ENCODE results near the gene PRDX4. TPM values are rescaled to one million over a fixed set of nuclear protein-coding genes. Genes with fewer than 3 reads are reported as not detected.
A peak's percentile ranks its signal among the peaks of the same experiment; 100 is the strongest.
"Not testable (repeated sequence)": the region's sequence is repeated elsewhere in the genome, so short reads cannot be mapped to it uniquely, and the experiment has no call there.

The PRDX4 gene
- polyA plus RNA-seq, 3 donors from 2014 or later: 49.1 to 95.2 (median 66.7) TPM

- H3K9me3 Mint-ChIP-seq; DNase-seq; H3K27me3 Mint-ChIP-seq (ENCODE audit: low read depth in 3 of 3); H3K27ac Mint-ChIP-seq; H3K36me3 Mint-ChIP-seq; H3K4me3 Mint-ChIP-seq: not testable (repeated sequence)
- peaks cover 16 to 21% of the 10 kb centered on the region in 2 donors for H3K4me1 Mint-ChIP-seq
These were observed 7.1 kb upstream of the PRDX4 start for GRCh38 chrX:23660083-23660765.

GRCh38 chrX:23660766-23661132 lies 6.5 kb upstream of the PRDX4 start:
- Mint-ChIP-seq H3K4me3 (no peak overlapping the region), H3K27ac (no peak overlapping the region), H3K36me3 (no peaks in the 10 kb centered on the region), H3K27me3 (ENCODE audit: low read depth in 3 of 3) (peaks cover 0 to 3% (median 2%) of the 10 kb centered on the region in 3 donors), H3K4me1 (peaks cover 16 to 21% of the 10 kb centered on the region in 2 donors), H3K9me3 (no peaks in the 10 kb centered on the region)
- DNase-seq: no peak

DNA sequence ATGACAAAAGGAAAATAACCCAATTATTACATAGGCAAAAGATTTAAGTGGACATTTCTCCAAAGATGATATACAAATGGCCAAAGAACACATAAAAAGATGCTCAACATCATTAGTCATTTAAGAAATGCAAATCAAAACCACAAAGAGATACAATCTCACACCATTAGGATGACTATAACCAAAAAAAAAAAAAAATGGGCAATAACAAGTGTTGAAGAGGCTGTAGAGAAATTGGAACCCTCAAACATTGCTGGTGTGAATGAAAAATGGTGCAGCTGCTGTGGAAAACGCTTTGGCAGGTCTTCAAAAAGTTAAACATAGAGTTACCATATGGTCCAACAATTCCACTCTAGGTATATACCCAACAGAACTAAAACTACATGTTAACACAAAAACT lies 5.6 kb upstream of the PRDX4 start:
- H3K4me3 Mint-ChIP-seq: peak overlapping the region in 1 of 5 donors; percentile 44

DNA sequence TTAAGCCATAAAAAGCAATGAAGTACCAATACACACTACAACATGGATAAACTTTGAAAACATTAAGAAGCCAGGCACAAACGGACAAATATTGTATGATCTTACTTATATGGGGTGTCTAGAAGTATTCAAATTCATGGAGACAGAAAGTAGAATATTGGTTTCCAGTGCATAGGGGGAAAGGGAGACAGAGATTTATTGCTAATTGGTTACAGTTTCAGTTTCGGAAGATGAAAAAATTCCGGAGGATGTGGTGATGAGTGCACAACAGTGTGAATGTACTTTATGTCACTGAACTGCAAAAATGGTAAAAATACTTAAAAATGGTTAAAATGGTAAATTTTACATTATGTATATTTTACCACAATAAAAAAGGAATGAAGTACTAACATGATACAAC lies 5.1 kb upstream of the PRDX4 start:
- no peaks in the 10 kb centered on the region for H3K36me3 Mint-ChIP-seq
- no peaks in the 10 kb centered on the region for H3K9me3 Mint-ChIP-seq
- peaks cover 0 to 3% (median 0%) of the 10 kb centered on the region in 3 donors for H3K27me3 Mint-ChIP-seq (ENCODE audit: low read depth in 3 of 3)
- peak overlapping the region in 3 of 5 donors; percentile 21 to 30 (median 27) for H3K4me3 Mint-ChIP-seq
- peak overlapping the region in 4 of 6 donors; percentile 28 to 63 (median 44) for H3K27ac Mint-ChIP-seq
- DNase-seq: peak; percentile 28 to 32 (median 29)
- H3K4me1 Mint-ChIP-seq: peaks cover 21 to 28% of the 10 kb centered on the region in 2 donors

More for the DNA sequence above, 5.6 kb upstream of the PRDX4 start:
- DNase-seq: peak in 1 of 3 donors; percentile 2
- peaks cover 0 to 3% (median 2%) of the 10 kb centered on the region in 3 donors for H3K27me3 Mint-ChIP-seq (ENCODE audit: low read depth in 3 of 3)
- H3K4me1 Mint-ChIP-seq: peaks cover 17 to 23% of the 10 kb centered on the region in 2 donors
- H3K9me3 Mint-ChIP-seq: no peaks in the 10 kb centered on the region
- H3K36me3 Mint-ChIP-seq: no peaks in the 10 kb centered on the region
- peak overlapping the region in 2 of 6 donors; percentile 26 to 28 for H3K27ac Mint-ChIP-seq

DNA sequence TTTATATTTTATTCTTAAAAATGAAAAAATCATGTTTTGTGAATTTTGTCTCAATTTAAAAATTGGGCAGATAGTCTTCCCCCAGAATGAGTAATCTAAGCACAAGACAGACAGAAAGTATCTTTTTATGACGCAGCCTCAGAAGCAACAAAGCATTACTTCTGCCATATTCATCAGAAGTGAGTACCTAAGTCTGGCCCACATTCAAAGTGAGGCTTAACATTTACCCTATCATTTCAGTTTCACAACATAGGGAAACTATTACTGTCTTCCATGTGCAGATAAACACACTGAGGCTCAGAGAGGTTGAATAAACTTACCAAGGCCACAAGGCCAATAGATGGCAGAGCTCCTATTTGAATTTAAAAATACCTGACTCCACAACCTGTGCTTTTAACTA lies 4.4 kb upstream of the PRDX4 start:
- H3K27me3 Mint-ChIP-seq (ENCODE audit: low read depth in 3 of 3): peaks cover 0 to 3% (median 0%) of the 10 kb centered on the region in 3 donors
- peak overlapping the region in 2 of 6 donors; percentile 29 to 63 for H3K27ac Mint-ChIP-seq
- no peaks in the 10 kb centered on the region for H3K9me3 Mint-ChIP-seq
- no peak for DNase-seq
- no peaks in the 10 kb centered on the region for H3K36me3 Mint-ChIP-seq
- H3K4me1 Mint-ChIP-seq: peaks cover 21 to 30% of the 10 kb centered on the region in 2 donors
- H3K4me3 Mint-ChIP-seq: no peak overlapping the region

DNA sequence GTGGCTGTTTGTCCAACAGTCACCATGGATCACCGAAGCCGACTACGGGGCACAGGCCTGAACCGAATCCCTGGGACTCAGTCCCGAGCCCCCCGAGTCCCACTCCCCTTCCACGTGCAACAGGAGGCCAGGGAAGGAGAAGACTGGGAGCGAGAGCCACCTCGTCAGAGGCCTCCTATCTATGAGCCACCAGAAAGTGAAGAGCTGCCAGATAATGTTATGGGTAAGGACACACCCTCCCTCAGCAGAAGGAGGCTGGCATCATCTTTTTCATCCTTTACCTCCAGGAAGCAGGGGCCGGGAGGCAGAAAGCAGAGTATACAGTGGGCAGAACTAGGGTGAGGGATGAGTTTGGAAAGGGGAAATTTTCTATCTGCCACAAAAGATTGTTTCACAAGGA lies 2.8 kb upstream of the PRDX4 start:
- H3K27ac Mint-ChIP-seq: no peak overlapping the region
- no peak overlapping the region for H3K4me3 Mint-ChIP-seq

GRCh38 chrX:23666282-23666681 lies 1.0 kb upstream of the PRDX4 start:
- Mint-ChIP-seq H3K27ac (peak overlapping the region in 1 of 6 donors; percentile 64), H3K4me3 (peak overlapping the region in 2 of 5 donors; percentile 0 to 86), H3K36me3 (no peaks in the 10 kb centered on the region), H3K9me3 (no peaks in the 10 kb centered on the region), H3K27me3 (ENCODE audit: low read depth in 3 of 3) (no peaks in the 10 kb centered on the region), H3K4me1 (peaks cover 28 to 36% of the 10 kb centered on the region in 2 donors)
- DNase-seq: no peak

More for the DNA sequence above, 2.8 kb upstream of the PRDX4 start:
- H3K9me3 Mint-ChIP-seq: no peaks in the 10 kb centered on the region
- peaks cover 0 to 3% (median 0%) of the 10 kb centered on the region in 3 donors for H3K27me3 Mint-ChIP-seq (ENCODE audit: low read depth in 3 of 3)
- DNase-seq: no peak
- peaks cover 30 to 39% of the 10 kb centered on the region in 2 donors for H3K4me1 Mint-ChIP-seq
- H3K36me3 Mint-ChIP-seq: no peaks in the 10 kb centered on the region

GRCh38 chrX:23668335-23668734 lies 1.0 kb downstream of the PRDX4 start:
- Mint-ChIP-seq H3K36me3 (no peaks in the 10 kb centered on the region), H3K27ac (peak overlapping the region in 5 of 6 donors; percentile 12 to 86 (median 77)), H3K9me3 (no peaks in the 10 kb centered on the region), H3K4me3 (peak overlapping the region; percentile 80 to 91 (median 86)), H3K4me1 (peaks cover 14 to 18% of the 10 kb centered on the region in 2 donors), H3K27me3 (ENCODE audit: low read depth in 3 of 3) (no peaks in the 10 kb centered on the region)
- no peak for DNase-seq

- H3K27ac Mint-ChIP-seq: no peak overlapping the region
- peaks cover 14 to 18% of the 10 kb centered on the region in 2 donors for H3K4me1 Mint-ChIP-seq
- no peak overlapping the region for H3K4me3 Mint-ChIP-seq
- H3K36me3 Mint-ChIP-seq: no peaks in the 10 kb centered on the region
- H3K27me3 Mint-ChIP-seq (ENCODE audit: low read depth in 3 of 3): no peaks in the 10 kb centered on the region
- no peak for DNase-seq
- H3K9me3 Mint-ChIP-seq: no peaks in the 10 kb centered on the region
These were observed 3.2 kb downstream of the PRDX4 start for GRCh38 chrX:23670528-23670927.

DNA sequence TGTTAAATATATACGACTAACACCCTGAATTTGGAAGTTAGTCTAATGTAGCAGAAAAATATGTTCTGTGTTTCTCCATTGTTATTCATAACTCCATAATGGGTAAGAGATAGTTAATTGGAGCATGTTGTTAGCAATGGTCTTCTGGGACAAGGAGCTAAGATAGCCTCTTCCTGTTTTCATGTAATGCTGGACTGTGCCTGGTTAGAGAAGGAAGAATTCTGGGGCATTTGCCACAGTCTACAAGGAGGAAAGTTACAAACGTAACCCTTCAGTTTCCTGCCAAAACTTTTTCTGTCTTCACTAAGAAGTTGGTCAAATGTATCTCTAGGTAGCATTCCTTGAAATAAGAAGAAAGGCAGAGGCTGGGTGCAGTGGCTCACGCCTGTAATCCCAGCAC lies 5.8 kb downstream of the PRDX4 start:
- no peaks in the 10 kb centered on the region for H3K27me3 Mint-ChIP-seq (ENCODE audit: low read depth in 3 of 3)
- no peak overlapping the region for H3K27ac Mint-ChIP-seq
- no peak overlapping the region for H3K4me3 Mint-ChIP-seq
- no peak for DNase-seq
- H3K36me3 Mint-ChIP-seq: peaks cover 0 to 4% (median 0%) of the 10 kb centered on the region in 3 donors
- H3K4me1 Mint-ChIP-seq: peaks cover 6 to 7% of the 10 kb centered on the region in 2 donors
- no peaks in the 10 kb centered on the region for H3K9me3 Mint-ChIP-seq

DNA sequence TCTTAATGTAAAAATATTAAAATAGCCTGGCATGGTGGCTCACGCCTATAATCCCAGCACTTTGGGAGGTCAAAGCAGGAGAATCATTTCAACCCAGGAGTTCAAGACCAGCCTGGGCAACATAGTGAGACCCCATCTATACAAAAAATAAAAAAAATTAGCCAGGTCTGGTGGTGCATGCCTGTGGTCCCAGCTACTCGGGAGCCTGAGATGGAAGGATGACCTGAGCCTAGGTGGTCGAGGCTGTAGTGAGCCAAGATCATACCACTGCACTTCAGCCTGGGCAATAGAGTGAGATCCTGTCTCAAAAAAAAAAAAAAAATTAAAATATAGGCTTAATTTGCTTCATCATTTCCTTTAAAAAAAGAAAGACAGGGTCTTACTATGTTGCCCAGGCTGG lies 9.2 kb downstream of the PRDX4 start:
- not testable (repeated sequence) for H3K9me3 Mint-ChIP-seq; H3K36me3 Mint-ChIP-seq; H3K27ac Mint-ChIP-seq; H3K4me1 Mint-ChIP-seq; DNase-seq; H3K4me3 Mint-ChIP-seq; H3K27me3 Mint-ChIP-seq (ENCODE audit: low read depth in 3 of 3)

GRCh38 chrX:23692166-23692565 lies 24.9 kb downstream of the PRDX4 start:
- Mint-ChIP-seq H3K4me1 (peaks cover 0 to 6% of the 10 kb centered on the region in 2 donors), H3K9me3 (no peaks in the 10 kb centered on the region), H3K27me3 (ENCODE audit: low read depth in 3 of 3) (no peaks in the 10 kb centered on the region), H3K4me3 (no peak overlapping the region), H3K27ac (no peak overlapping the region), H3K36me3 (no peaks in the 10 kb centered on the region)
- no peak for DNase-seq

DNA sequence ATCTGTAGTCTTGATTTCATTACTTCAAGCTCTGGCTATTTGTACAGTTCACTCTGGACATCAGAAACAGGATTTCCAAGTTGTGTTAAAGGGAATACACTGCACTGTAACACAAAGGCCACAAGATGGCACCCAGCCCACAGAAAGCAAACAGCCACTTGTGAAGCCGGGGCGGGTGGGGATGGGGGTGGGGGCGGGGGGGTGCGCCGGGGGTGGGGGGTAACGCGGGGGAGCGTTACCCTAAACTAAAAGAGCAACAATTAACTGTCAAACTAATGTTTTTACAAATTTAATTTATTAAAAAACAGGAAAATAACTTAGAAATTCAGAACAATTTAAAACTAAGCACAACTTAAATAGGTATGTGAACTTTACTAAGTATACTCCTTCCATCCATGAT lies 27.3 kb downstream of the PRDX4 start:
- no peak overlapping the region for H3K4me3 Mint-ChIP-seq
- peak; percentile 15 to 33 (median 24) for DNase-seq
- no peaks in the 10 kb centered on the region for H3K9me3 Mint-ChIP-seq
- no peaks in the 10 kb centered on the region for H3K36me3 Mint-ChIP-seq
- H3K27ac Mint-ChIP-seq: no peak overlapping the region
- peaks cover 3 to 5% of the 10 kb centered on the region in 2 donors for H3K4me1 Mint-ChIP-seq
- no peaks in the 10 kb centered on the region for H3K27me3 Mint-ChIP-seq (ENCODE audit: low read depth in 3 of 3)

GRCh38 chrX:23699636-23700194 lies 32.4 kb downstream of the PRDX4 start:
- H3K4me3 Mint-ChIP-seq: peak overlapping the region; percentile 63 to 80 (median 76)
- peaks cover 0 to 8% (median 0%) of the 10 kb centered on the region in 3 donors for H3K27me3 Mint-ChIP-seq (ENCODE audit: low read depth in 3 of 3)
- peaks cover 8 to 9% of the 10 kb centered on the region in 2 donors for H3K4me1 Mint-ChIP-seq
- no peaks in the 10 kb centered on the region for H3K9me3 Mint-ChIP-seq
- peak overlapping the region in 4 of 6 donors; percentile 35 to 77 (median 41) for H3K27ac Mint-ChIP-seq
- peaks cover 0 to 7% (median 6%) of the 10 kb centered on the region in 3 donors for H3K36me3 Mint-ChIP-seq
- DNase-seq: peak in 1 of 3 donors; percentile 3
